ENCODE measurements around the gene GSAP.

The GSAP gene

GRCh38 chr7:77406421-77406820, 9.7 kb downstream of the GSAP start:
- DNase-seq = no peak

- no peak for DNase-seq
Observed at GRCh38 chr7:77404641-77405040, 11.5 kb downstream of the GSAP start.

DNA sequence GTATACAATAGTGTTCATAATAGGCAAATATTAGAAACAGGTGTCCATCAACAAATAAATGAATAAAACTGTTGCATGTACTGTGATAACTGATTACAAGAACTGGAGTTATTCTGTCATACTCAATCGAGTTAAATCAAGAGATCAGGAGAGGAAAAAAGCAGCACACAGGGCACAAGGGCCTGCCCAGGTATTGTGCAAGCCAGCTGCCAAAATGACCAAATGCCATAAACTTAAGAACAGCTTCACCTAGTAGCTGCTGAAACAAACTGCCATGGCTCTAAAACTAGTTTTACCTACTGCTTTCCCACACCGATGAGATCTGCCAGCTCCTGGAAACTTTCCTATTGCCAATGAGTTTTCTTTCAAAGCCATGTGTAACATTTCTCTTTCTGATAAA, 12.2 kb downstream of the GSAP start:
- DNase-seq = no peak

DNA sequence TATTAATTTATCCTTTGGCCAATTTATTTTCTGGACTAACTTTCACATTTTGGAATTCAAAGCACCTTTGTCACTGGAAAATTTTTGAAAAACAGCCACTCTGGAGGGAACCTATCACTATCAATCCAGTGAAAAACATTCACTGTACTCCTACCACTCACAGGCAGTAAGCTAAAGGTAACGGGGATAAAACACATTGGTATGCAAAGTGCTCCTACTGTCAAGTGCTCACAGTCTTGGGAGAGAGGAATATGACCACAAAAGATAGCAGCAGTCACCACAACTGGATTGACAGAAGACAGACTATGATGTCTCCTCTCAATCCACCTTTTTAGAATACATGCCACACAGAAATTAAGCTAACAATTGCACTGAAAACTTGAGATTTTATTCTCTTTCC, 13.3 kb downstream of the GSAP start:
- DNase-seq = no peak

DNA sequence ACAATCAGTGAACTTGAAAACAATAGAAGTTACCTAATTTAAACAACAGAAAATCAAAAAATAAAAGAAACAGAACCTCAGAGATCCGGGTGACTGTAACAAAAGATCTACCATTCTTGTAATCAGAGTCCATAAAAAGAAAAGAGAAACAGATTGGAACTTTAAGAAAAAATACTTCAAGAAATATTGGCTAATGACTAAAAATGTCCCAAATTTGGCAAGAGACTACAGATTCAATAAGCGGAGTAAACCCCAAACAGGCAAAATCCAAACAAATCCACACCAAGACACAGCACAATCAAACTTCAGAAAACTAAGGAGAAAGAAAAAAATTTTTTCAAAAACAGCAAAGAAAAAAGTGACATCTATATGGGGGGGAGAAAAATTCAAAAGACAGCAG, 15.1 kb downstream of the GSAP start:
- no peak for DNase-seq

- DNase-seq = no peak
Observed at GRCh38 chr7:77399816-77400215, 16.3 kb downstream of the GSAP start.

DNA sequence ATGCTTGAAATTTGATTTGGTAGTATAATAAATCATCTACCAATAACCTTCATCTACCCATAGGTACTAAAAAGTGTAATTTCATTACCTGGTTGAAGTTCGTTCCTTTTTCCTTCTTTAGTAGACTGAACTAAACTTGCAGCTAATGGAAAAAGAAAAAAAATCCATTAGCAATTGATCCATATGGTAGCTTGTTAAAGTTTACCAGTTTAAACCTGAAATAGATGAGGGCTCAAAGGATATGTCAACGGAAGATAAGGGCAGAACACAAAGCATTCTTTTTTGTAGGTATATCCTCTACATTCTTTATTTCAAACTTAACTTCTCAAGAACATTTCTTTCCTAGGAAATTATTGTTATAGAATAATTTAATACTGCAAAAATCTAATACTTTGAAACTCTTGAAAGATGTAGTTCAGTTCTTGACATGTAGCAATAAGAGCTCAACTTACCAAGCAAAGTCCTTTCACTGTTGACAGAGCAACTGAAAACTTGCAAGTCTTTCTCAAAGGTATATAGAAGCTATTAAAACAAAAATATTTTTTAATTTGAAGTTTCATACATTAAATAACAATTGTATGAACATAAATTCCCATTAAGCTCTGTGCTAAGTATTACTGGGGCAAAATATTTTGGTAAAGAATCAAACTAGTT, 19.1 kb downstream of the GSAP start:
- no peak for DNase-seq

GRCh38 chr7:77395626-77396025, 20.5 kb downstream of the GSAP start:
- DNase-seq = no peak

- DNase-seq = no peak
Observed at GRCh38 chr7:77393954-77394353, 22.2 kb downstream of the GSAP start.

DNA sequence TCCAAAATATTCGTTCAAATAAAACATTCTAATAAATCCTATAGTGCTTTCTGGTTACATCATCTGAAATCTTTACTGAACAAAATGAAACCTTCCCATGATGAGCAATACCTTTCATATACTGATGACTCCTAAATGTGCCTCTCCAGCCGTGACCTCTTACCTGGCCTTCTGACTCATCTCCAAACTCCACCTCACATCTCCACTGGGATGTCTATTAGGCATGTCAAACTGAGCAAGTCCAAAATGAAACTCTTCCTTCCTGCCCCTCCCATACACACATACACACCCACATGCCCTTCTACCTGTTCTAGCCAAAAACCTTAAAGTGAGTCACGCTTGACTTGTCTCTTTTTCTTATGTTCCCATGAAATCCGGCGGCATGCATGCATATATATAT, 22.9 kb downstream of the GSAP start:
- DNase-seq = no peak

DNA sequence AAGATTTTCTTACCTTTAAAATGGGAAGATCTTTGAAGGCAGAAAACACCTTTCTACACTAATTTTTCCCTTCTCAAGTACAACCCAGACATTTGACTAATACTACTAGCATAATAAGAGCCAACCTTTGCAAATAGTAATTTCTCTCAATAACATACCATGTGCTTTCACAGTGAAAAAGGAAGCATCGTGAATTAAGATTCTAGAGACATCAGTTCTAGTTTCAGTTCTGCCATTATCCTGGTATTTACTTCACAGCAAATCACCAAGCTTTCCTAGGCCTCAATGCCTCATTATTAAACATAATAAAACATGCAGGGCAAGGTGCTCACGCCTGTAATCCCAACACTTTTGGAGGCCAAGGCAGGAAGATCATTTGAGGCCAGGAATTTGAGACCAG, 24.9 kb downstream of the GSAP start:
- no peak for DNase-seq

DNA sequence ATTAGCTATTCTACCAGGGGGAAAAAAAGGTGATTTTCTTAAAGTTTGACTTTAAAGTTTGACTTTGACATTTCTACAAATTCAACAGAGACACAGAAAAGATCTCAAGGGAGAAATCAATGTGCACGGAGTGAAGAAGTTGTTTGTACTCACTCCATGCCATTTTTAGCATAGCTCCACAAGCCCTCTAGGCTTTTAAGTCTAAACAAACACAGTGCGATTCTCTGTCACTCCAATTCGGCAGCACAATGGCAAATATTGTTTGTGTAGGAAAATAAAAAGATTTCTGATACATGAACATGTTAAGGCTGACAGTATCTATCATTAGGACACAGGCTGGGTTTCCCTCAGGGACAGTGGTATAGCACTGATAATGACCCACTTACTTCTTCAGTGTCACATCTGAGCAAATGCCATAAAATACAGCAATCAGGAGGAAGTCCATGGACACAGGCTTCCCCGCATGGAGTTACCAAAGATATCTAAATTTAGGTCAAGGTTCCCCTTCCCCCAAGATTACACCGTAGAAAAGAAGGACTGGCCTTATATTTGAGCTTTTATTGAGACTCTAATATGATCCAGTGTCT, 28.0 kb downstream of the GSAP start:
- DNase-seq = no peak

DNA sequence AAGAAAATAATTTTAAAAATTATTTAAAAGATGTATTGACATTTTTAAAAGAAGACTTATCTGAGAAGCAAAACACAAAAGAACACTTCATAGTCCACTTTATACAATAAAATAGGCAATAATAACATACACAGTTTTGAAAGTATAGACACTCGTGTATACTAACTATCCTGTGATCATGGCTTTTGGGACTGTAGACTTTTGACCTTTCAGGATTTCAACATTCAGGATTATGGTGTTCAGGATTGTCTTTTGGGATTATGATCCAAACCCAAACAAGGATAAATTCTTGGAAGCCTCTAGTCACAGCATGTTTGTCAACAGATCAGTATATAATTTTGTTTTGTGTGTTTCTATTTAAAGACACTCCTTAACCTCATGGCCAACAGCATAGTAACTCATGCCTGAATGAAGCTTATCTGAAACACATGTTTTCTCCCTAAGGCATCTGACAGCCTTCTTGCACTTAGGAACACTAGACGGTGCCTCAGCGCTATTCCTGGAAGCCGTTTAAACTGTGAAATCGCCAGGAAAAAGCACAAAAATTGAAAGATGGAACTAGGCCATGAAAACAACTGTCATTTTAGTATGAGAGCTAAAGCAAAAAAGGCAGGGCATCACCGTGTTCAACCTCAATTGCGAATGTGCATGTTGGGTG, 29.9 kb downstream of the GSAP start:
- DNase-seq = no peak

DNA sequence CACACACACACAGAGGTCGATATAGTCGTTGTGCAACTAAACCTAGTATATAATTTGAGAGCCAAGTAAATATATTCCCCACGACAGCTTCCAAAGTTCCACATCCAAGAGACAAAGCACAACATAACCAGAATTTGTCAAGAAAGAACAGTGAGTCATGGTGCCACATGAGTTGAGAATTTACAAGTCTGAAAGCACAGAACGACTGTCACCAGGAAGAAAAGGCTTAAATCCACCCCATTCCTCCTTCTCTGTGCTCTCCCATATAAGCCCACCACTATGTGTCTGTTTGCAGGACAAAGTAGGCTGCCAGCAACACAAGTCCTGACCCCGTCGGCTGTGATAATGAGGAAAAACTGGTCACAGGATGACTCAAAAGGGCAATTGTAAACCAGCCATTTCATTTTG, 32.8 kb downstream of the GSAP start:
- no peak for DNase-seq

- no peak for DNase-seq
Observed at GRCh38 chr7:77382532-77382931, 33.6 kb downstream of the GSAP start.

DNA sequence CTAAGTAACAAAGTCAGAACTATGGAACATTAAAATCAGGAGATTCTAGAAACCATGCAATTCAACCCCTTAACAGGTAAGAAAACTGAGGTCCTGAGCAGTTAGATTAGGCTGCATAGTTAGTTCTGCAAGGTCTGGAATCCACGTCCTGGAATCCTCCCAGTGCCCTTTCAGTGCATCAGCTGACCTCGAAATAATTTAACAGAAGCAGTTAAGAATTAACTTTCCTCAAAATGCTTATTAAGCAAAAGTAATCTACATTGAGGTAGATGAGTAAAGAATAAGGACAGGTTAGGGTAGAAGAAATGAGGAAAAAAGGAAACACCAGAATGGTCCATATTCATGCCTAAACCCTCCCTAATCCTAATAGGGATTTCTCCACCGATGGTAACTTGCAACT, 37.6 kb downstream of the GSAP start:
- no peak for DNase-seq

DNA sequence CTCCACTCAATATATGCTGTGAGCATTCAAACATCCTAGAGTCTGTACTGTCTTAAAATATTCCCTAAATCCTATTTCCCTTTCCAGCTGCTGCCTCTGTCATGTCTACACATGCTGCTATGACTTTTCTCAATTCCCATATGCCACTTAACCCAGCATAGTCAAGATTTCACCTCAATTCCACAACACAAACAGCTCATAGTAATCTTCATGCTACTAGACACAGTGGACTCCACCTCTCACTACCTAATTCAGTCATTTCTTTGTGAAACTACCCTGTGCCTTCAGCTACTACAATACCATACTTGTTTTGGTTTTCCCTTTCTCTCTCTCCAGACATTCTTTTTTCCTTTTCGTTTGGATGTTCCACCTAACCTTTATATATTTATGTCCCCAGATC, 45.5 kb downstream of the GSAP start:
- no peak for DNase-seq

DNA sequence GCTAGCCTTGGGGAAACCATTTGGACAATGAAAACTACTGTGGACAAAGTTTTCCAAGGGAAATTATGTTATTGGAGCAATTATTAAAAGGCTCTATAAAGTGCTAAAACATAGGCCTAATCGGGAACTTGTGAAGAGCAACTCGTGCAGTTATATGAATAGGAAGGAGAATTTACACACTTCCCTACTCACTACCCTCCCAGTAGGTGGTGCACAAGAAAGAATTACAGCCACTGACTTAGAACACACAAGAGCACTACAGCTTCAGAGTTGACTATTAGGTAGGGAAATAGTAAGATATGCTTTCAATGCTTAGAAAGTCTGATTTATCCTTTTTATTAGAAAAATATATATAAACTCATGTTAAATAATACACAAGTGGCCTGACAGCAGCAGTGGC, 47.2 kb downstream of the GSAP start:
- DNase-seq = no peak

GRCh38 chr7:77367976-77368375, 48.2 kb downstream of the GSAP start:
- DNase-seq = no peak

DNA sequence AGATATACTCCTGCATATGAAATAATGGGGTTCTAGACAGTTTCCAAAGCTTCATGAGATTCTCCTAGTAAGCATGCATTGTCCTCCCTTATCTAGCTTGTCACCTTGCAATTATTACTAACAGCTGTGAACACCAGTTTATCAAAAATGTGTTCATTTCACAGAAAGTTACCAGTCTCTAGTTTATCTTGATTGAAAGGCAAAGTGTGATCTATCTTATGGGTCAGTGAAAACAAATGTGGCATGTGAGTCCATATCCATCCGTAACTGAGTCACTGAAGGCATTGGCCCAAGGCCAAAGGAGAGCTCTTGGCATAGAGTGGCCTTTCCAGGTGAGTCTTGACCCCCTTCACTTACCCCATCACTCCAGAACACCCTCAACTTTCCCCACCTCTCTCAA, 53.2 kb downstream of the GSAP start:
- DNase-seq = no peak

DNA sequence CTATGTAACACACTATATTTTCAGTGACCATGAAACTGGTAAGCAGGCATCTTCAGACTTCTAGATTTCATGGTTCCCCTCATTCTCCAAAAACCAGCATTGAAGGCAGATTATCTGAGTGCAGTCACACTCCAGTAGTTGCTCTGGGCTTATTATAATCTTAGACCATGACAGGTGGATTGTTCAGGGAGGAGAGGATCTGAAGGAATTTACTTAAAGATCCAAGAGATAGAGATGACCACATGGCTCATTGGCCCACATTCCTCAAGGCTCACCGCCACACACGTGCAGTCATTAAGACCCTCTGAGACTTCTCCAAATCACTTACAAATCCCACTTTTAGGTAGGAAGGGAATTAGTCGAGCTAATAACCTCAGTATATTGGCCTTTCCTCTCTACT, 55.2 kb downstream of the GSAP start:
- DNase-seq = no peak

GRCh38 chr7:77360104-77360503, 56.0 kb downstream of the GSAP start:
- DNase-seq = no peak

GRCh38 chr7:77359599-77359998, 56.5 kb downstream of the GSAP start:
- DNase-seq = no peak

GRCh38 chr7:77354914-77355313, 61.2 kb downstream of the GSAP start:
- no peak for DNase-seq

DNA sequence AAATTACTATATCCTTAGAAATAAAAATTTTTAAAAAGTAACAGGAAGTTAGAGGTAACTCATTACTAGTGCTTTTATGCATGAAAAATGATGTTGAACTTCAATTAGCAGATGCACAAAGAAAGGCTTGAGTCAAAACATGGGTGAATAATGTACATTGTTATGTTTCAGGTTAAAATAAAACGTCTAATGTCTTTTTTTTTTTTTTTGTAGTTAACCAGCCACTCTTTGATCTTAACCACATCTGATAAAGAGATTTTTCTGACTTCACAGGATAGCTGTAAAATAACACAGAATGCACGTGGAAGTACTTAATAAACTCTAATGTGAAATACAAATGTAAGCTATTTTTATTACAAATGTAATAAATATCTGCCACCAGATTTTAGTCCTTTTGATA, 61.7 kb downstream of the GSAP start:
- DNase-seq = no peak

Data from GDM1 (cell line).